Esophagus squamous epithelium (tissue), 4 donors: ENCODE results near the gene SEC23IP.

Experiments used
- POLR2A ChIP-seq, 4 donors: fragments of 450-650 bp; IDR thresholded peaks; one replicate each; pipeline ENCODE4 v1.6.1; 2017; ENCODE audit warnings: antibody characterized with exemption in 4 of 4, mild to moderate bottlenecking in 4 of 4, moderate library complexity in 3 of 4
- TF ChIP-seq, protein P1 (sequence below), 6 experiments: fragments of 450-650 bp in 4 of 6; fragments of 200-600 bp in 2 of 6; sonication (generic) in 2 of 6; IDR thresholded peaks; one replicate each; pipeline ENCODE4 v1.5.1; 2016 to 2019; ENCODE audit warnings: antibody characterized with exemption in 6 of 6, mild to moderate bottlenecking in 4 of 6, moderate library complexity in 4 of 6

DNA sequence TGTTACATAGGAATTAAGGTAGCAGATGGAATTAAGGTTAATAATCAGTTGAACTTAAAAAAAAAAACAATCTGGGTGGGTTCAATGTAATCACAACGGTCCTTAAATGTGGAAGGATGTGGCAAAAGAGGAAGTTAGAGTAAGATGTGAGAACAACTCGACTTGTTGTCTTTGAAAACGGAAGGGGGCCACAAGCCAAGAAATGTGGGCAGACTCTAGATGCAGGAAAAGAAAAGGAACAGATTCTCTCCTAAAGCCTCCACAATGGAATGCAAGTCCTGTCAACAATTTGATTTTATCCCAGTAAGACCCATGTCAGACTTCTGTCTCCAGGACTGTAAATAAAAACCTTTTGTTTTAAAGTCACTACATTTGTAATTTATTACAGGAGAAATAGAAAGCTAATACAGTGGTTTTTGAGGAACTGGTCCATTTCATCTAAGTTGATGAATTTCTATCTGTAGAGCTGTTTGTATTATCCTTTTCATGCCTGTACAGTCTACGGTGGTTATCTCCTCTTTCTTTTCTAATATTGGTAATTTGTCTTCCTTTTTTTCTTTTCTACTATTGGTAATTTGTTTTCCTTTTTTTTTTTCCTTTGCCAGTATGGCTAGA is 28.5 kb upstream of the SEC23IP start:
- TF ChIP-seq, protein P1, sequence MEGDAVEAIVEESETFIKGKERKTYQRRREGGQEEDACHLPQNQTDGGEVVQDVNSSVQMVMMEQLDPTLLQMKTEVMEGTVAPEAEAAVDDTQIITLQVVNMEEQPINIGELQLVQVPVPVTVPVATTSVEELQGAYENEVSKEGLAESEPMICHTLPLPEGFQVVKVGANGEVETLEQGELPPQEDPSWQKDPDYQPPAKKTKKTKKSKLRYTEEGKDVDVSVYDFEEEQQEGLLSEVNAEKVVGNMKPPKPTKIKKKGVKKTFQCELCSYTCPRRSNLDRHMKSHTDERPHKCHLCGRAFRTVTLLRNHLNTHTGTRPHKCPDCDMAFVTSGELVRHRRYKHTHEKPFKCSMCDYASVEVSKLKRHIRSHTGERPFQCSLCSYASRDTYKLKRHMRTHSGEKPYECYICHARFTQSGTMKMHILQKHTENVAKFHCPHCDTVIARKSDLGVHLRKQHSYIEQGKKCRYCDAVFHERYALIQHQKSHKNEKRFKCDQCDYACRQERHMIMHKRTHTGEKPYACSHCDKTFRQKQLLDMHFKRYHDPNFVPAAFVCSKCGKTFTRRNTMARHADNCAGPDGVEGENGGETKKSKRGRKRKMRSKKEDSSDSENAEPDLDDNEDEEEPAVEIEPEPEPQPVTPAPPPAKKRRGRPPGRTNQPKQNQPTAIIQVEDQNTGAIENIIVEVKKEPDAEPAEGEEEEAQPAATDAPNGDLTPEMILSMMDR (IDR thresholded peaks at IDR 0.05), result no peak
- TF ChIP-seq POLR2A (IDR thresholded peaks at IDR 0.05), result no peak
